PC-3 (cell line): ENCODE results near the gene SLC25A34. TPM values are rescaled to one million over a fixed set of nuclear protein-coding genes. Genes with fewer than 3 reads are reported as not detected.

Source experiments
- ATAC-seq: fragments of 200-7000 bp; cut with Tn5 transposase; 2 replicates; pipeline ENCODE4 v1.9.1; 2020; ENCODE audit warnings: mild to moderate bottlenecking, moderate library complexity
- BruUV-seq: library from RNA; stranded (reverse); fragments of 400-500 nt; replicated peaks from 2 replicates; lab custom pipeline; 2021; lab: Mats Ljungman, UMichigan
- CTCF ChIA-PET: fragments of 300-600 bp; sonication (Branson Sonifier 250); formaldehyde crosslinking; loops from one replicate; lab custom pipeline; 2022; ENCODE audit warnings: antibody characterized with exemption; lab: Charles Lee
- POLR2A ChIA-PET: fragments of 300-600 bp; sonication (Branson Sonifier 250); formaldehyde crosslinking; loops from one replicate; lab custom pipeline; 2022; ENCODE audit warnings: antibody characterized with exemption; ENCODE audit not compliant: unreplicated experiment; lab: Charles Lee
- DNase-seq: peaks from one replicate; pipeline ENCODE4 v3.0.0-alpha.2; 2015
- H2AFZ ChIP-seq: fragments of 300-600 bp; sonication (generic); 2 replicates; pipeline ENCODE4 v1.6.0; 2016; ENCODE audit warnings: antibody characterized with exemption, low read length
- H3F3A ChIP-seq: fragments of 300-600 bp; sonication (generic); one replicate; pipeline ENCODE4 v1.6.0; 2017; ENCODE audit warnings: antibody characterized with exemption, low read length, control low read depth, mild to moderate bottlenecking; ENCODE audit not compliant: unreplicated experiment
- H3K27ac ChIP-seq: fragments of 300-600 bp; sonication (generic); 2 replicates; pipeline ENCODE4 v1.5.1; 2016; ENCODE audit warnings: mild to moderate bottlenecking, low read length
- H3K27me3 ChIP-seq: fragments of 300-600 bp; sonication (generic); 2 replicates; pipeline ENCODE4 v1.6.1; 2016; ENCODE audit warnings: low read length, mixed read lengths
- H3K36me3 ChIP-seq: fragments of 300-600 bp; sonication (generic); 2 replicates; pipeline ENCODE4 v1.6.1; 2016; ENCODE audit warnings: low read depth, mixed run types, low read length, mixed read lengths
- H3K4me1 ChIP-seq: fragments of 300-600 bp; sonication (generic); 2 replicates; pipeline ENCODE4 v1.5.1; 2016; ENCODE audit warnings: low read length; ENCODE audit not compliant: insufficient read depth
- H3K4me2 ChIP-seq: fragments of 300-600 bp; sonication (generic); 2 replicates; pipeline ENCODE4 v1.6.0; 2016; ENCODE audit warnings: low read length
- H3K4me3 ChIP-seq: fragments of 300-600 bp; sonication (generic); 2 replicates; pipeline ENCODE4 v1.5.1; 2016; ENCODE audit warnings: mild to moderate bottlenecking, low read length, mixed read lengths
- H3K79me2 ChIP-seq: fragments of 300-600 bp; sonication (generic); 2 replicates; pipeline ENCODE4 v1.6.1; 2017; ENCODE audit warnings: low read length, mixed read lengths
- H3K9ac ChIP-seq: fragments of 300-600 bp; sonication (generic); 2 replicates; pipeline ENCODE4 v1.6.0; 2016; ENCODE audit warnings: mild to moderate bottlenecking, low read length
- H3K9me2 ChIP-seq: fragments of 300-600 bp; sonication (generic); replicated peaks from 2 replicates; pipeline ENCODE4 v1.6.1; 2016; ENCODE audit warnings: mixed run types, low read length, mixed read lengths
- H3K9me3 ChIP-seq: fragments of 300-600 bp; sonication (generic); 2 replicates; pipeline ENCODE4 v1.6.1; 2016; ENCODE audit warnings: low read length, mixed read lengths
- H4K20me1 ChIP-seq: fragments of 300-600 bp; sonication (generic); 2 replicates; pipeline ENCODE4 v1.6.1; 2016; ENCODE audit warnings: low read length, mixed read lengths
- EZH2 ChIP-seq: fragments of 300-600 bp; sonication (generic); IDR thresholded peaks from one replicate; pipeline ENCODE4 v1.6.1; 2017; ENCODE audit warnings: antibody characterized with exemption, mild to moderate bottlenecking, low read length; ENCODE audit not compliant: unreplicated experiment
- EZH2phosphoT487 ChIP-seq: fragments of 300-600 bp; sonication (generic); IDR thresholded peaks from 2 replicates; pipeline ENCODE4 v1.6.1; 2018; ENCODE audit warnings: mild to moderate bottlenecking, antibody characterized with exemption, low read length, borderline replicate concordance
- intact Hi-C: fragments of 100-400 bp; cut with micrococcal nuclease; formaldehyde crosslinking; loops from 2 replicates; pipeline ENCODE4 v1.9.0; 2023
- total RNA-seq: library from RNA; depleted of rRNA; stranded (reverse); fragments of >200 nt; gene quantifications from 2 replicates; pipeline ENCODE4 v1.2.3, GENCODE V29; 2014
- TF ChIP-seq, protein P1 (sequence below): fragments of 300-600 bp; sonication (generic); conservative IDR thresholded peaks from 2 replicates; pipeline ENCODE4 v1.5.1; 2017; ENCODE audit warnings: antibody characterized with exemption, low read depth, mild to moderate bottlenecking, low read length

The SLC25A34 gene
- total RNA-seq, 1 experiment from 2014 or later: 0.44 TPM

DNA sequence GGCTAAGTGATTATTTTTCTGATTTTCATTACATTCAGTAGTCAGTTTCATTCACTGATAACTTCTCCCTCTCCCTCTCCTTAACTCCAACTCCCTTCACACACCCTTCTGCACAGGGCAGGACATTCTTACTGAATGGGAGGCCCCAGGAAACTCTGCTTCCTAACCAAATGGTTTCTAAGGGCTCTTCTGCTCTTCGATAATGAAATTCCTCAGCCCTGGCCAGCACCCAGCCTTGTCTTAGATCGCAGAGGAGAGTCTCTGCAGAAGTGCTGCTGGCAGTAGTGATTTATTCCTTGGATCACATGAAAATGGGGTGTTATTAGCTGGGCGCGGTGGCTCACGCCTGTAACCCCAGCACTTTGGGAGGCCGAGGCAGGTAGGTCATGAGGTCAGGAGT, 35.5 kb upstream of the SLC25A34 start:
- CTCF ChIA-PET: interaction anchor here (0.6 kb wide), 1 partner anchor 382 kb away, joined by 3 read pairs; no protein-coding TSS in a partner anchor
- no peak overlapping the region for H3K9ac ChIP-seq
- no TSS peak for BruUV-seq
- H3K27ac ChIP-seq: no peak overlapping the region
- H3K27me3 ChIP-seq: no peaks in the 10 kb centered on the region
- no peaks in the 10 kb centered on the region for H4K20me1 ChIP-seq
- H3K4me3 ChIP-seq: no peak overlapping the region
- H3F3A ChIP-seq: no peaks in the 10 kb centered on the region
- H3K36me3 ChIP-seq: no peaks in the 10 kb centered on the region
- H3K4me1 ChIP-seq: no peaks in the 10 kb centered on the region
- H3K9me3 ChIP-seq: no peaks in the 10 kb centered on the region
- H2AFZ ChIP-seq: no peak overlapping the region
- ATAC-seq (no peak), DNase-seq (no peak)
- no peaks in the 10 kb centered on the region for H3K9me2 ChIP-seq
- peaks cover 14% of the 10 kb centered on the region; the same call in 1 of the 2 replicates for H3K79me2 ChIP-seq
- POLR2A ChIA-PET: interaction anchor here (0.7 kb wide), 1 partner anchor 29 kb away, joined by 3 read pairs; no protein-coding TSS in a partner anchor
- TF ChIP-seq EZH2 (no peak), EZH2phosphoT487 (no peak)
- TF ChIP-seq, protein P1, sequence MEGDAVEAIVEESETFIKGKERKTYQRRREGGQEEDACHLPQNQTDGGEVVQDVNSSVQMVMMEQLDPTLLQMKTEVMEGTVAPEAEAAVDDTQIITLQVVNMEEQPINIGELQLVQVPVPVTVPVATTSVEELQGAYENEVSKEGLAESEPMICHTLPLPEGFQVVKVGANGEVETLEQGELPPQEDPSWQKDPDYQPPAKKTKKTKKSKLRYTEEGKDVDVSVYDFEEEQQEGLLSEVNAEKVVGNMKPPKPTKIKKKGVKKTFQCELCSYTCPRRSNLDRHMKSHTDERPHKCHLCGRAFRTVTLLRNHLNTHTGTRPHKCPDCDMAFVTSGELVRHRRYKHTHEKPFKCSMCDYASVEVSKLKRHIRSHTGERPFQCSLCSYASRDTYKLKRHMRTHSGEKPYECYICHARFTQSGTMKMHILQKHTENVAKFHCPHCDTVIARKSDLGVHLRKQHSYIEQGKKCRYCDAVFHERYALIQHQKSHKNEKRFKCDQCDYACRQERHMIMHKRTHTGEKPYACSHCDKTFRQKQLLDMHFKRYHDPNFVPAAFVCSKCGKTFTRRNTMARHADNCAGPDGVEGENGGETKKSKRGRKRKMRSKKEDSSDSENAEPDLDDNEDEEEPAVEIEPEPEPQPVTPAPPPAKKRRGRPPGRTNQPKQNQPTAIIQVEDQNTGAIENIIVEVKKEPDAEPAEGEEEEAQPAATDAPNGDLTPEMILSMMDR: no peak
- intact Hi-C loops: no loop called here
- no peak overlapping the region for H3K4me2 ChIP-seq

DNA sequence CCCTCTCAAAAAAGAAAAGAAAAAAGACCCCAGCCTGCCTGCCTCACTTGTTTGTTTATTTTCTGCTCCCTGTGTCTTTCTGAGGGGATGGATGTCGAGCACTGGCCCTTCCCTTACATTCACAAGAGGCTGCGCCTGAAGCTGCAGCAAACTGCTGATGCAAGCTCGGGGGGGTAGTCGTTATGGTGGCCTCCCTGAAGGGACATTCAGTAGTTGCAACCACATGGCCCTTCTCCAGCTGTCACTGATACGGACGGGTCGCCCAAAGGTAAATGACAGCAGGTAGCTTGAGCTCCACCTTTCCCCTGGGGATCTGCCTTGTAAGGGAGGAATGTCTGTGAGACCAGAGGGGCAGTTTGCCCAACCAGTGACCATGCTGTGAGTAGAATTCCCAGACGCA, 34.3 kb upstream of the SLC25A34 start:
- DNase-seq (no peak), ATAC-seq (no peak)
- TF ChIP-seq EZH2 (no peak), EZH2phosphoT487 (no peak)
- TF ChIP-seq, protein P1: no peak
- Histone ChIP-seq H3K36me3 (no peaks in the 10 kb centered on the region), H3K4me1 (no peaks in the 10 kb centered on the region), H2AFZ (no peak overlapping the region), H3F3A (no peaks in the 10 kb centered on the region), H3K9ac (no peak overlapping the region), H3K9me2 (no peaks in the 10 kb centered on the region), H3K4me2 (no peak overlapping the region), H3K9me3 (no peaks in the 10 kb centered on the region), H3K27me3 (no peaks in the 10 kb centered on the region), H4K20me1 (no peaks in the 10 kb centered on the region), H3K4me3 (no peak overlapping the region), H3K79me2 (peaks cover 12% of the 10 kb centered on the region; the same call in 1 of the 2 replicates), H3K27ac (no peak overlapping the region)
- no TSS peak for BruUV-seq
- intact Hi-C loops: no loop called here
- CTCF ChIA-PET: no interaction called here
- POLR2A ChIA-PET: no interaction called here

DNA sequence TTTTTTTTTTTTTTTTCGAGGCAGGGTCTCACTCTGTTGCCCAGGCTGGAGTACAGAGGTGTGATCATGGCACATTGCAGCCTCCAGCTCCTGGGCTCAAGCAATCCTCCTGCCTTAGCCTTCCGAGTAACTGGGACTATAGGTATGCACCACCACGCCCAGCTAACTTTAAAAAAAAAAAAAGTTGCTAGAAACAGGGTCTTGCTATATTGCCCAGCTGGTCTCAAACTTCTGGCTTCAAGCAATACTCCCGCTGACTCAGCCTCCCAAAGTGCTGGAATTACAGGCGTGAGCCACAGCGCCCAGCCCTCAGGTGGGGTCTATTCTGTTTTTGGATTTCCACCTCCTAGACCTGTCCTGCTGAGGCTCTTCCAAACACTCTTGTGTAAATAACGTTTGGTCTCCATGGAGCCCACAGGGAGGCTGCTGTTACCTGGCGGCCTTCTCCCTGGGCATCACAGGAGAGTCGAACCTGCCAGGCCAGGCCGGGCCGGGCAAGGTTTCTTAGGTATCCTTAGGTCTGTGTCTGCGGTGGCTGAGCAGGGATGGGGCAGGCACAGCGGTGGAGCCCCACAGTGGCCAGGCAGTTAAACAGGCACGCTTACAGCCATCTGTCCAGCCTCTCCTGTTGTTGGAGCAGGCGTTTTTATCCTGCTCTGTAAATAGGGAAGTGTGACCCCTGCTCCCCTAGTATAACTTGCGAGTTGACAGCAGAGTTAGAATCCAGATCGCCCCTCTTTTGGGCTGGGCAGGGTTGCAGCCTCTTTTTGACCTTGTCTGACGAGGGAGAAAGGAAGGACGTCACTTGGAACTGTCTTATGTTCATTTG, 33.1 kb upstream of the SLC25A34 start:
- Histone ChIP-seq H3K36me3 (no peaks in the 10 kb centered on the region), H2AFZ (no peak overlapping the region), H3F3A (no peaks in the 10 kb centered on the region), H3K4me3 (no peak overlapping the region), H3K79me2 (peaks cover 18% of the 10 kb centered on the region), H3K9me3 (no peaks in the 10 kb centered on the region), H3K4me2 (no peak overlapping the region), H3K27me3 (no peaks in the 10 kb centered on the region), H3K27ac (no peak overlapping the region), H3K4me1 (no peaks in the 10 kb centered on the region), H3K9me2 (no peaks in the 10 kb centered on the region), H4K20me1 (no peaks in the 10 kb centered on the region), H3K9ac (no peak overlapping the region)
- intact Hi-C loops: no loop called here
- no TSS peak for BruUV-seq
- ChIA-PET POLR2A (no interaction called here), CTCF (no interaction called here)
- no peak for DNase-seq
- peak; percentile 42 for ATAC-seq
- TF ChIP-seq EZH2phosphoT487 (no peak), EZH2 (no peak)
- TF ChIP-seq, protein P1: peak; percentile 42; the same call in 1 of the 2 replicates
